K562 (cell line): ENCODE data around the gene PPP1R9B. TPM values are rescaled to one million over a fixed set of nuclear protein-coding genes. Genes with fewer than 3 reads are reported as not detected.
A peak's percentile ranks its signal among the peaks of the same experiment; 100 is the strongest.

ENCODE experiments used
- ATAC-seq: fragments of 200-7000 bp; cut with Tn5 transposase; 3 replicates; pipeline ENCODE4 v1.9.1; 2020; ENCODE audit warnings: moderate library complexity
- BruUV-seq: library from RNA; stranded (reverse); fragments of 400-500 nt; replicated peaks from 2 replicates; lab custom pipeline; 2021; lab: Mats Ljungman, UMichigan
- CTCF ChIA-PET: fragments of 300-600 bp; formaldehyde crosslinking; extraction: SDS; loops from one replicate; lab custom pipeline; 2021; ENCODE audit warnings: low intra/inter-chr PET ratio; lab: Yijun Ruan, JAX
- POLR2A ChIA-PET: fragments of 300-600, 350-650 bp; sonication (Branson Sonifier 250); formaldehyde crosslinking; extraction: SDS; loops from one replicate; lab custom pipeline; 2021; ENCODE audit warnings: antibody characterized with exemption, inconsistent platforms; lab: Yijun Ruan, JAX
- DNase-seq, 4 experiments: peaks; one replicate each; pipeline versions ENCODE4 v3.0.0 to v3.0.0-alpha.2; 2011 to 2018; ENCODE audit warnings: low spot score in 3 of 4, mixed read lengths in 3 of 4; ENCODE audit errors: extremely low read depth in 1 of 4
- FAIRE-seq: peaks from 2 replicates; lab custom pipeline; 2011; peaks lifted over from hg19 to GRCh38; lab: Jason Lieb, UNC
- H2AFZ ChIP-seq: 2 replicates; pipeline ENCODE4 v1.6.0; 2011; ENCODE audit warnings: low read depth, low read length, control low read depth, inconsistent platforms
- H3K27ac ChIP-seq: fragments of 200-600 bp; 3 replicates; pipeline ENCODE4 v1.8.0; 2011; ENCODE audit warnings: low read depth, mild to moderate bottlenecking, control low read depth, inconsistent platforms, low read length, moderate library complexity, mixed read lengths; ENCODE audit errors: extremely low read depth
- H3K27me3 ChIP-seq, 2 experiments: fragments of 300-600 bp in 1 of 2; 2 replicates in 1 of 2; 3 replicates in 1 of 2; pipeline versions ENCODE4 v1.6.0 to v1.8.0; 2011; ENCODE audit warnings: inconsistent platforms in 2 of 2, low read length in 2 of 2, mild to moderate bottlenecking in 1 of 2, mixed read lengths in 1 of 2, moderate library complexity in 1 of 2; ENCODE audit not compliant: control insufficient read depth in 2 of 2, insufficient read depth in 2 of 2
- H3K36me3 ChIP-seq: fragments of 300-600 bp; 3 replicates; pipeline ENCODE4 v1.8.0; 2011; ENCODE audit warnings: mild to moderate bottlenecking, low read length, inconsistent platforms; ENCODE audit not compliant: control insufficient read depth, insufficient read depth
- H3K4me1 ChIP-seq, 2 experiments: fragments of 200-600 bp in 1 of 2; replicated peaks in 1 of 2; 2 replicates in 1 of 2; 3 replicates in 1 of 2; pipeline versions ENCODE4 v1.5.1 to v1.8.0; 2011; ENCODE audit warnings: inconsistent platforms in 2 of 2, low read length in 2 of 2, mild to moderate bottlenecking in 1 of 2, mixed read lengths in 1 of 2, moderate library complexity in 1 of 2; ENCODE audit not compliant: control insufficient read depth in 2 of 2, insufficient read depth in 2 of 2
- H3K4me2 ChIP-seq: 2 replicates; pipeline ENCODE4 v1.6.1; 2011; ENCODE audit warnings: low read length, control low read depth, inconsistent platforms, mixed read lengths; ENCODE audit not compliant: insufficient read depth
- H3K4me3 ChIP-seq: fragments of 200-600 bp; sonication (generic), shearing (Covaris generic); 2 replicates; pipeline ENCODE4 v1.5.1; 2016; ENCODE audit warnings: control low read depth, inconsistent platforms
- H3K79me2 ChIP-seq: fragments of 200-600 bp; 3 replicates; pipeline ENCODE4 v1.8.0; 2011; ENCODE audit warnings: low read length, inconsistent platforms; ENCODE audit not compliant: control insufficient read depth, insufficient read depth
- H3K9ac ChIP-seq, 2 experiments: 2 replicates each; pipeline versions ENCODE4 v1.6.0 to v1.6.1; 2011; ENCODE audit warnings: low read depth in 2 of 2, low read length in 2 of 2, control low read depth in 1 of 2, inconsistent platforms in 1 of 2, mild to moderate bottlenecking in 1 of 2, mixed read lengths in 1 of 2; ENCODE audit not compliant: insufficient read depth in 1 of 2
- H3K9me1 ChIP-seq: one replicate; pipeline ENCODE4 v1.6.0; 2011; ENCODE audit warnings: inconsistent platforms, mild to moderate bottlenecking, low read length, moderate library complexity; ENCODE audit not compliant: control insufficient read depth, insufficient read depth
- H3K9me3 ChIP-seq: replicated peaks from 2 replicates; pipeline ENCODE4 v1.5.1; 2011; ENCODE audit warnings: low read depth, low read length, inconsistent platforms; ENCODE audit not compliant: control insufficient read depth, insufficient read depth
- H4K20me1 ChIP-seq: replicated peaks from 2 replicates; pipeline ENCODE4 v1.6.1; 2011; ENCODE audit warnings: low read length, inconsistent platforms, mixed read lengths; ENCODE audit not compliant: control insufficient read depth, insufficient read depth
- MAX ChIP-seq: sonication (generic); formaldehyde crosslinking; IDR thresholded peaks from 2 replicates; pipeline ENCODE4 v1.9.0; 2022; ENCODE audit warnings: mild to moderate bottlenecking, missing genetic modification reagents
- USF2 ChIP-seq: sonication (generic); formaldehyde crosslinking; IDR thresholded peaks from 2 replicates; pipeline ENCODE4 v1.5.0; 2020; ENCODE audit warnings: missing genetic modification reagents
- ZNF384 ChIP-seq: IDR thresholded peaks from 2 replicates; pipeline ENCODE4 v1.6.1; 2012; ENCODE audit warnings: low read depth, low read length, improper control_type of control experiment
- WGBS: fragments of 100-300 bp; shearing (Covaris generic); methylation state at CpG from one replicate; pipeline ENCODE4 v1.1.6; 2016; ENCODE audit warnings: low coverage, mixed read lengths; ENCODE audit not compliant: insufficient coverage; ENCODE audit errors: missing lambda C conversion rate; 5-methylcytosine and 5-hydroxymethylcytosine counted together
- in situ Hi-C: fragments of 300-500 bp; cut with MboI; formaldehyde crosslinking; loops from 4 replicates; pipeline ENCODE4 v1.15.0; 2018; ENCODE audit warnings: inconsistent platforms, mixed read lengths
- intact Hi-C: fragments of 100-400 bp; cut with micrococcal nuclease; formaldehyde crosslinking; loops from 2 replicates; pipeline ENCODE4 v1.14.2; 2022
- polyA plus RNA-seq, 8 experiments: library from polyadenylated mRNA; depleted of rRNA in 4 of 8; stranded (reverse) in 5 of 8; unstranded in 3 of 8; fragments of >200 nt; fragmentation: Nextera tagmentation in 2 of 8; fragmentation: Illumina TruSeq in 1 of 8; extraction: Ambion mirVana in 2 of 8; extraction: Trizol in 1 of 8; gene quantifications; 2 replicates each; pipeline versions ENCODE4 v1.2.1 to v1.2.3, GENCODE V29; 2011 to 2014; ENCODE audit warnings: inconsistent platforms in 1 of 8, missing spikeins in 1 of 8
- total RNA-seq, 7 experiments: library from RNA; depleted of rRNA in 6 of 7; stranded (reverse); fragments of >200 nt in 6 of 7; fragmentation: Illumina TruSeq in 2 of 7; extraction: Trizol in 2 of 7; gene quantifications; 2 replicates each; pipeline versions ENCODE4 v1.2.1 to v1.2.3, GENCODE V29; 2011 to 2021; ENCODE audit warnings: low replicate concordance in 1 of 7
- TF ChIP-seq, protein P1 (sequence below): sonication (generic); formaldehyde crosslinking; IDR thresholded peaks from 2 replicates; pipeline ENCODE4 v1.9.0; 2022; ENCODE audit warnings: mild to moderate bottlenecking, missing genetic modification reagents

PPP1R9B gene
- total and polyA plus RNA-seq, 9 of the 15 experiments (the other 6 are each of a cell fraction or from before 2014, with no cell fraction given): 0.10 to 63.5 (median 24.7) TPM

DNA sequence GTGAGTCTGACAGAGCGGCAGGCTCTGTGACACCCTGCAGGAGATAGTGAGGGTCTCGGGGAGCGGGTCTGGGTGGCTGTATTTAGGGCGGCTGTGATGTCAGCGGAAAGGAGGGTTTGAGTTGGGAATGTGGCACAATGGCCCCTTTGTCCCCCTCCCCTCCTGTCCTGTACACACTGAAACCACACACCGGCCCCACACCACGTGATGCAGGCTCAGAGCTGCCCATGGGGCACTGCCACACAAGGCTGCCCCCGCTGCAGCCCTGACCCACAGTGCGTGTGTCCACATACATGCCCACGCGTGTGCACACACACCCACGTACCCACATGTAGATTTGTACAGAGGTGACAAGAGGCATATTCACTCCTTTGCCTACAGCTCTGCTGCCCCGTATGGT is 30.7 kb upstream of the PPP1R9B start:
- intact Hi-C loops: no loop called here

More for the DNA sequence above, 30.7 kb upstream of the PPP1R9B start:
- BruUV-seq: no TSS peak
- in situ Hi-C loops: no loop called here
- Histone ChIP-seq H3K4me2 (no peak overlapping the region), H3K9me3 (no peaks in the 10 kb centered on the region), H3K4me1 (peaks cover 8 to 36% of the 10 kb centered on the region in 2 experiments; a peak in 4 of 5 replicates), H3K27ac (no peak overlapping the region), H3K79me2 (no peaks in the 10 kb centered on the region), H3K27me3 (peaks cover 31 to 52% of the 10 kb centered on the region in 2 experiments), H3K4me3 (no peak overlapping the region), H2AFZ (no peak overlapping the region), H3K9me1 (no peaks in the 10 kb centered on the region), H4K20me1 (no peaks in the 10 kb centered on the region; the same call in 1 of the 2 replicates), H3K36me3 (no peaks in the 10 kb centered on the region), H3K9ac (no peak overlapping the region)
- ChIA-PET POLR2A (no interaction called here), CTCF (no interaction called here)
- WGBS: 5% methylated on average over 13 of the region's 13 CpGs
- peak; percentile 32; the same call in 1 of the 2 replicates for TF ChIP-seq USF2 (CRISPR knock-in tag)
- TF ChIP-seq ZNF384: no peak
- TF ChIP-seq, protein P1, sequence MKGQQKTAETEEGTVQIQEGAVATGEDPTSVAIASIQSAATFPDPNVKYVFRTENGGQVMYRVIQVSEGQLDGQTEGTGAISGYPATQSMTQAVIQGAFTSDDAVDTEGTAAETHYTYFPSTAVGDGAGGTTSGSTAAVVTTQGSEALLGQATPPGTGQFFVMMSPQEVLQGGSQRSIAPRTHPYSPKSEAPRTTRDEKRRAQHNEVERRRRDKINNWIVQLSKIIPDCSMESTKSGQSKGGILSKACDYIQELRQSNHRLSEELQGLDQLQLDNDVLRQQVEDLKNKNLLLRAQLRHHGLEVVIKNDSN (CRISPR knock-in tag): peak; percentile 19; the same call in 1 of the 2 replicates
- TF ChIP-seq MAX (CRISPR knock-in tag): 0 out of 2 replicates have a peak, but pooled peaks have one; percentile 6
- FAIRE-seq: no peak
- no peak for DNase-seq
- no peak for ATAC-seq
